Mesothelial cell of epicardium (in vitro differentiated cells): ENCODE data around the gene FAXC. TPM values are rescaled to one million over a fixed set of nuclear protein-coding genes. Genes with fewer than 3 reads are reported as not detected.

ENCODE experiments used
- DNase-seq, 2 experiments: peaks; one replicate each; pipeline ENCODE4 v3.0.0; 2021; ENCODE audit warnings: low spot score in 2 of 2; ENCODE audit not compliant: unreplicated experiment in 2 of 2
- H3K27ac Mint-ChIP-seq: 2 replicates; pipeline ENCODE4 v1.8.0; 2021; ENCODE audit warnings: mixed read lengths
- H3K27me3 Mint-ChIP-seq: 2 replicates; pipeline ENCODE4 v1.8.0; 2021; ENCODE audit warnings: low read depth, mixed read lengths
- H3K36me3 Mint-ChIP-seq: 2 replicates; pipeline ENCODE4 v1.8.0; 2021; ENCODE audit warnings: mixed read lengths
- H3K4me1 Mint-ChIP-seq: 2 replicates; pipeline ENCODE4 v1.8.0; 2021; ENCODE audit warnings: mixed read lengths
- H3K4me3 Mint-ChIP-seq: 2 replicates; pipeline ENCODE4 v1.8.0; 2021; ENCODE audit warnings: mild to moderate bottlenecking, moderate library complexity, mixed read lengths
- H3K9me3 Mint-ChIP-seq: 2 replicates; pipeline ENCODE4 v1.8.0; 2021; ENCODE audit warnings: mixed read lengths
- total RNA-seq: library from RNA; stranded (reverse); gene quantifications from 3 replicates; pipeline ENCODE4 v1.2.1, GENCODE V29; 2021
- TF ChIP-seq, protein P1 (sequence below): fragments of 200-600 bp; sonication (generic); IDR thresholded peaks from one replicate; pipeline ENCODE4 v1.5.0; 2021; ENCODE audit warnings: antibody characterized with exemption; ENCODE audit not compliant: unreplicated experiment

FAXC gene
- total RNA-seq, 1 donor from 2014 or later = 11.0 TPM

DNA sequence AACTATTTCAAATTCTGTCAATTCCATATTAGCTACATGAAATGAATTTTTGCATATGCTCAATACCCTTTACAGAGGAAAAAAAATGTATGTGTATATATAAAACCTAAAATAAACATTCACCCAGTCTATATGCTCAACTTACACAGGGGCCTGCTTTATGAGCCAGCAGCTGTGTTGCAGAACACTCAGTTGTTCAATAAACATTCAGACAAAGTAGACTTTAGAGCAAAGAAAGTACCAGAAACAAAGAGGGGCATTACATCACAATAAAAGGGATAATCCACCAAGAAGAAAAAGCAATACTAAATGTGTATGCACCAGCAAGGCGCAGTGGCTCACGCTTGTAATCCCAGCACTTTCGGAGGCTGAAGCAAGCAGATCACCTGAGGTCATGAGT, 35.0 kb upstream of the FAXC start:
- Mint-ChIP-seq H3K4me3 (no peak overlapping the region), H3K4me1 (no peaks in the 10 kb centered on the region), H3K27me3 (no peaks in the 10 kb centered on the region), H3K27ac (no peak overlapping the region), H3K9me3 (no peaks in the 10 kb centered on the region), H3K36me3 (no peaks in the 10 kb centered on the region)
- no peak for DNase-seq
- TF ChIP-seq, protein P1, sequence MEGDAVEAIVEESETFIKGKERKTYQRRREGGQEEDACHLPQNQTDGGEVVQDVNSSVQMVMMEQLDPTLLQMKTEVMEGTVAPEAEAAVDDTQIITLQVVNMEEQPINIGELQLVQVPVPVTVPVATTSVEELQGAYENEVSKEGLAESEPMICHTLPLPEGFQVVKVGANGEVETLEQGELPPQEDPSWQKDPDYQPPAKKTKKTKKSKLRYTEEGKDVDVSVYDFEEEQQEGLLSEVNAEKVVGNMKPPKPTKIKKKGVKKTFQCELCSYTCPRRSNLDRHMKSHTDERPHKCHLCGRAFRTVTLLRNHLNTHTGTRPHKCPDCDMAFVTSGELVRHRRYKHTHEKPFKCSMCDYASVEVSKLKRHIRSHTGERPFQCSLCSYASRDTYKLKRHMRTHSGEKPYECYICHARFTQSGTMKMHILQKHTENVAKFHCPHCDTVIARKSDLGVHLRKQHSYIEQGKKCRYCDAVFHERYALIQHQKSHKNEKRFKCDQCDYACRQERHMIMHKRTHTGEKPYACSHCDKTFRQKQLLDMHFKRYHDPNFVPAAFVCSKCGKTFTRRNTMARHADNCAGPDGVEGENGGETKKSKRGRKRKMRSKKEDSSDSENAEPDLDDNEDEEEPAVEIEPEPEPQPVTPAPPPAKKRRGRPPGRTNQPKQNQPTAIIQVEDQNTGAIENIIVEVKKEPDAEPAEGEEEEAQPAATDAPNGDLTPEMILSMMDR = no peak

DNA sequence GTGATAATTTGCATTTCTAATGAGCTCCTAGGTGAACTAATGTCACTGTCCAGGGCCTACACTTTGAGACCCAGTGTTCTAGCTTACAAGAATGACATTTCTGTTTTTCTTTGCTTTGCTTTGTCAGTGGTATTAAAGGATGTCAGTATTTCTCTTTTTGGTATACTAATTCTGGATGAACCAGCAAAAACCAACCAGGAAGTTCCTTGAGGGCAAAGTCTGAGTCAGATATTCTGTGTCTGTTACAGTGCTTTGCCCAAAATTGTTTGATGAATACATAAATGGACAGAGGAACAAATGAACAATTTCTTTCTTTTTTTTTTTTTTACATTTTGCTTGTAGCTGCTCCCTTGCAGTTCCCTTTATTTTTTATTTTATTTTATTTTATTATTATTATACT, 29.2 kb upstream of the FAXC start:
- H3K27me3 Mint-ChIP-seq = no peaks in the 10 kb centered on the region
- H3K4me3 Mint-ChIP-seq = no peak overlapping the region
- H3K36me3 Mint-ChIP-seq = no peaks in the 10 kb centered on the region
- H3K27ac Mint-ChIP-seq = no peak overlapping the region
- no peaks in the 10 kb centered on the region for H3K9me3 Mint-ChIP-seq
- no peaks in the 10 kb centered on the region for H3K4me1 Mint-ChIP-seq
- DNase-seq = no peak
- TF ChIP-seq, protein P1 = no peak

DNA sequence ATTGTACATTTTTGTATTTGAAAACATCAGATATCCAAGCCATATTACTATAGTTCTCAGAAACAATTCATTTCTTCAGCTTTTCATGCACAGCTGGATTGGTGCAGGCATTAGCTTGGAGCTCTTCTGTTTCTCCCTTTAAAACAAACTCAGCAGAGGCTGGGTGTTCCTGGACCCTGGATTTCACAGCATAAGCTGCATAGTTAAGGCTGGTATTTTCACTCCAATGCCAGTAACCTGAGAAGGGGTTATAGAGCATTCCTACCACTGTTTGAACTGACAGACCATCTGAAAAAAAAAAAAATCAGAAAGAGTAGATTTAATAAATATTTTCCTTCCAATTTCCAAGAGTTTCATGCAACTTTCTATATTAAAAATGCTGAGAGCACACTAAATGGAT, 20.1 kb upstream of the FAXC start:
- Mint-ChIP-seq H3K9me3 (no peaks in the 10 kb centered on the region), H3K36me3 (no peaks in the 10 kb centered on the region)
- no peak for DNase-seq

DNA sequence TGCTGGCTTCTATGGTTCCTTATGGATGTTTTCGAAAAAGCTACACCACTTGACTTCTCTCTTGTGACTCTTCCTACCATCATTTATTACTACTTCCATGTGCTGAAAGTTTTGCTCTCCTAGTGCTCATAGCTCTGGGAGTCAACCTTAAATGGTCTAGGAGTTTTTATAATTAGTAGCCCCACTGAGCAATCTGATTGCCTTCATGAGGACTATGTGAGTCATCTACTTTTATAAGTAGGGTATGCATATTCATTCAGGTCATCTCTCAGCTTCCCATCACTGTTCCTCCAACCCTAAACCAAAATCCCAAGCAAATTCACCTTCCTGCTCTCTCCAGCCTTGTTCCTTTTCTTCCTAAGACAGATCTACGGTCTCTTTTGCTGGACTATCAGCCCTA, 17.4 kb upstream of the FAXC start:
- no peaks in the 10 kb centered on the region for H3K36me3 Mint-ChIP-seq
- DNase-seq = no peak

More for the DNA sequence above, 20.1 kb upstream of the FAXC start:
- Mint-ChIP-seq H3K4me1 (no peaks in the 10 kb centered on the region), H3K27ac (no peak overlapping the region), H3K27me3 (no peaks in the 10 kb centered on the region), H3K4me3 (no peak overlapping the region)
- TF ChIP-seq, protein P1 = no peak

DNA sequence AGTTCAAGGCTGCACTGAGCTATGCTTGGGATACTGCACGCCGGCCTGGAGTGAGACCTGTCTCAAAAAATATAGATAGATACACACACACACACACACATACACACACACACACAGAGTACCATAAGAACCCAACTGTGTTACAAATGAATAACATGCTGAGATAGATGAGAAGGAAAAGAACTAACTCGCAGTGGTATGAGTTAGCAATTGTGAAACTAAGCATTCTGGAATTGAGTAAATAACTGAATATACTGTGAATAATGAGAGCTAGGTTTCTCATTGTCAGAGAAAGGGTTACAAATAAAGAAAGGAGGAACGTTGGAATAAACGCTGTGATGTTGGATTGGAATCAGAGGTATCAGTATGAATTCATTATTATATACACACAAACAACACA, 14.6 kb upstream of the FAXC start:
- no peaks in the 10 kb centered on the region for H3K9me3 Mint-ChIP-seq
- no peaks in the 10 kb centered on the region for H3K4me1 Mint-ChIP-seq
- peaks cover 20% of the 10 kb centered on the region for H3K27me3 Mint-ChIP-seq
- H3K4me3 Mint-ChIP-seq = no peak overlapping the region
- H3K36me3 Mint-ChIP-seq = no peaks in the 10 kb centered on the region
- DNase-seq = no peak
- TF ChIP-seq, protein P1 = no peak
- H3K27ac Mint-ChIP-seq = no peak overlapping the region

More for the DNA sequence above, 17.4 kb upstream of the FAXC start:
- no peak overlapping the region for H3K27ac Mint-ChIP-seq
- H3K27me3 Mint-ChIP-seq = peaks cover 4% of the 10 kb centered on the region
- H3K4me3 Mint-ChIP-seq = no peak overlapping the region
- H3K4me1 Mint-ChIP-seq = no peaks in the 10 kb centered on the region
- TF ChIP-seq, protein P1 = no peak
- no peaks in the 10 kb centered on the region for H3K9me3 Mint-ChIP-seq

DNA sequence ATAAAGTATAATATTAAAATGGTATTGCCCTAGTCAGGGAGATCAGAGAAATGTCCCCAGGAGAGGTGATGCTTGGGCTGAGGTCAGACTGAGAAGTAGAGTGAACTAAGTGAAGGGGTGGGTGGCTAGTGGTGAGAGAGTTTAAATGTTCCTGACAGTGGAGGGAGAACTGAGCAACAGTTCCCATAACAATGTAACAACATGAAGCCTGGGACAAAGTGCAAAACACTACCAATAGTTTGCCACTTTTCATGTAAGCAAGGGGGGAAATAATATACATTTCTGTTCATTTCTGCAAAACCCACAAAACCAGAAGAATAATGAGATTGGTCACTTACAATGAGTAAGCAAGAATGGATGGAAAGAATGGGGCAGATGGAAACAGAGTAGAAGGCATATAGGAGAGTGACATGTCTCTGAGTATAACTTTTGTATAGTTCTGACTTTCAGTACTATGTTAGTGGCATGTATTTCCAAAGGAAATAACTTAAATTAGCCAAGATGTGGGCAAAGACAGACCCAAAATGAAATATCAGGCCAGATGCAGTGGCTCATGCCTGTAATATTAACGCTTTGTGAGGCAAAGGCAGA, 13.3 kb upstream of the FAXC start:
- H3K4me3 Mint-ChIP-seq = no peak overlapping the region
- TF ChIP-seq, protein P1 = no peak
- H3K9me3 Mint-ChIP-seq = no peaks in the 10 kb centered on the region
- no peaks in the 10 kb centered on the region for H3K36me3 Mint-ChIP-seq
- no peaks in the 10 kb centered on the region for H3K4me1 Mint-ChIP-seq
- no peak overlapping the region for H3K27ac Mint-ChIP-seq
- peaks cover 22% of the 10 kb centered on the region for H3K27me3 Mint-ChIP-seq
- no peak for DNase-seq
